Neural progenitor cell (in vitro differentiated cells): ENCODE measurements around the gene C1QC. TPM values are rescaled to one million over a fixed set of nuclear protein-coding genes. Genes with fewer than 3 reads are reported as not detected.

Source experiments
- DNase-seq: peaks from one replicate; pipeline ENCODE4 v3.0.0-alpha.2; 2016; ENCODE audit warnings: low spot score
- H2AFZ ChIP-seq: fragments of 200-600 bp; sonication (generic); replicated peaks from 2 replicates; pipeline ENCODE4 v1.6.1; 2016; ENCODE audit warnings: antibody characterized with exemption
- H3F3A ChIP-seq: fragments of 200-600 bp; sonication (generic); 2 replicates; pipeline ENCODE4 v1.6.1; 2016; ENCODE audit warnings: antibody characterized with exemption, low read depth
- H3K27ac ChIP-seq: fragments of 200-600 bp; sonication (generic); 2 replicates; pipeline ENCODE4 v1.5.1; 2016; ENCODE audit warnings: mild to moderate bottlenecking
- H3K27me3 ChIP-seq: fragments of 200-600 bp; sonication (generic); 2 replicates; pipeline ENCODE4 v1.6.1; 2016; ENCODE audit warnings: mild to moderate bottlenecking, moderate library complexity
- H3K36me3 ChIP-seq: fragments of 200-600 bp; sonication (generic); 2 replicates; pipeline ENCODE4 v1.5.1; 2016
- H3K4me1 ChIP-seq: fragments of 200-600 bp; sonication (generic); 2 replicates; pipeline ENCODE4 v1.6.1; 2016; ENCODE audit warnings: mixed run types
- H3K4me2 ChIP-seq: fragments of 200-600 bp; sonication (generic); 2 replicates; pipeline ENCODE4 v1.6.1; 2016
- H3K4me3 ChIP-seq: fragments of 200-600 bp; sonication (generic); 2 replicates; pipeline ENCODE4 v1.5.1; 2016
- H3K79me2 ChIP-seq: fragments of 200-600 bp; sonication (generic); 2 replicates; pipeline ENCODE4 v1.6.1; 2016; ENCODE audit warnings: low read depth
- H3K9ac ChIP-seq: fragments of 200-600 bp; sonication (generic); 2 replicates; pipeline ENCODE4 v1.6.1; 2016
- H3K9me3 ChIP-seq: fragments of 200-600 bp; sonication (generic); 2 replicates; pipeline ENCODE4 v1.5.1; 2016; ENCODE audit warnings: low read depth
- H4K20me1 ChIP-seq: fragments of 200-600 bp; sonication (generic); 2 replicates; pipeline ENCODE4 v1.6.1; 2016; ENCODE audit warnings: low read depth
- H3K27ac Mint-ChIP-seq: 3 replicates; pipeline ENCODE4 v1.8.0; 2021; ENCODE audit warnings: mixed read lengths
- H3K27me3 Mint-ChIP-seq: 2 replicates; pipeline ENCODE4 v1.8.0; 2022; ENCODE audit warnings: low read depth, mild to moderate bottlenecking, inconsistent platforms, moderate library complexity, mixed read lengths; ENCODE audit not compliant: insufficient read depth
- H3K36me3 Mint-ChIP-seq: 3 replicates; pipeline ENCODE4 v1.8.0; 2021; ENCODE audit warnings: mixed read lengths
- H3K4me1 Mint-ChIP-seq: 3 replicates; pipeline ENCODE4 v1.8.0; 2021; ENCODE audit warnings: mixed read lengths
- H3K4me3 Mint-ChIP-seq: 3 replicates; pipeline ENCODE4 v1.8.0; 2021; ENCODE audit warnings: mild to moderate bottlenecking, moderate library complexity, mixed read lengths
- H3K9me3 Mint-ChIP-seq: 3 replicates; pipeline ENCODE4 v1.8.0; 2020; ENCODE audit warnings: mixed read lengths
- CTCF ChIP-seq: fragments of 200-600 bp; sonication (generic); IDR thresholded peaks from 2 replicates; pipeline ENCODE4 v1.5.1; 2017; ENCODE audit warnings: antibody characterized with exemption, mild to moderate bottlenecking
- EZH2 ChIP-seq: fragments of 200-600 bp; sonication (generic); IDR thresholded peaks from 2 replicates; pipeline ENCODE4 v1.6.1; 2017; ENCODE audit warnings: antibody characterized with exemption, mild to moderate bottlenecking, moderate library complexity
- EZH2phosphoT487 ChIP-seq: fragments of 200-600 bp; sonication (generic); IDR thresholded peaks from 2 replicates; pipeline ENCODE4 v1.6.1; 2017; ENCODE audit warnings: antibody characterized with exemption
- total RNA-seq: library from RNA; depleted of rRNA; stranded (reverse); fragments of >200 nt; gene quantifications from 2 replicates; pipeline ENCODE4 v1.2.3, GENCODE V29; 2015; ENCODE audit warnings: low replicate concordance

Gene C1QC
- total RNA-seq, 1 donor from 2014 or later: not detected

GRCh38 chr1:22641247-22641646 lies 2.2 kb upstream of the C1QC start:
- Mint-ChIP-seq H3K36me3 (no peaks in the 10 kb centered on the region), H3K4me3 (no peak overlapping the region), H3K9me3 (no peaks in the 10 kb centered on the region), H3K27me3 (peaks cover 22% of the 10 kb centered on the region), H3K4me1 (peaks cover 4% of the 10 kb centered on the region), H3K27ac (no peak overlapping the region)
- Histone ChIP-seq H3K27me3 (no peaks in the 10 kb centered on the region), H3K27ac (no peak overlapping the region), H4K20me1 (no peaks in the 10 kb centered on the region), H3F3A (no peaks in the 10 kb centered on the region), H3K79me2 (no peaks in the 10 kb centered on the region), H2AFZ (no peak overlapping the region), H3K36me3 (no peaks in the 10 kb centered on the region), H3K4me2 (no peak overlapping the region), H3K9me3 (no peaks in the 10 kb centered on the region), H3K4me3 (no peak overlapping the region), H3K4me1 (no peaks in the 10 kb centered on the region), H3K9ac (no peak overlapping the region)
- TF ChIP-seq EZH2: no peak
- no peak for TF ChIP-seq EZH2phosphoT487
- no peak for TF ChIP-seq CTCF
- no peak for DNase-seq

GRCh38 chr1:22641906-22642636 lies 1.4 kb upstream of the C1QC start:
- Histone ChIP-seq H4K20me1 (no peaks in the 10 kb centered on the region), H3K4me2 (no peak overlapping the region), H3K27ac (no peak overlapping the region), H3K27me3 (no peaks in the 10 kb centered on the region), H3K79me2 (no peaks in the 10 kb centered on the region), H3K9ac (no peak overlapping the region), H2AFZ (no peak overlapping the region), H3K36me3 (no peaks in the 10 kb centered on the region), H3F3A (no peaks in the 10 kb centered on the region), H3K9me3 (no peaks in the 10 kb centered on the region), H3K4me3 (no peak overlapping the region), H3K4me1 (no peaks in the 10 kb centered on the region)
- Mint-ChIP-seq H3K36me3 (no peaks in the 10 kb centered on the region), H3K27me3 (peaks cover 22% of the 10 kb centered on the region), H3K4me1 (peaks cover 4% of the 10 kb centered on the region), H3K27ac (no peak overlapping the region), H3K4me3 (no peak overlapping the region), H3K9me3 (no peaks in the 10 kb centered on the region)
- peak; percentile 88 for DNase-seq
- TF ChIP-seq CTCF: peak; percentile 95
- no peak for TF ChIP-seq EZH2

- Histone ChIP-seq H2AFZ (no peak overlapping the region), H3K4me3 (no peak overlapping the region), H3K4me2 (no peak overlapping the region), H3K9ac (no peak overlapping the region), H3K27me3 (no peaks in the 10 kb centered on the region), H3K9me3 (no peaks in the 10 kb centered on the region), H3K4me1 (no peaks in the 10 kb centered on the region), H3K27ac (no peak overlapping the region), H3K79me2 (no peaks in the 10 kb centered on the region), H3F3A (no peaks in the 10 kb centered on the region), H3K36me3 (no peaks in the 10 kb centered on the region), H4K20me1 (no peaks in the 10 kb centered on the region)
- TF ChIP-seq EZH2 (no peak), EZH2phosphoT487 (no peak), CTCF (no peak)
- Mint-ChIP-seq H3K27me3 (peaks cover 14% of the 10 kb centered on the region), H3K4me3 (no peak overlapping the region), H3K27ac (no peak overlapping the region), H3K9me3 (no peaks in the 10 kb centered on the region), H3K36me3 (no peaks in the 10 kb centered on the region), H3K4me1 (peaks cover 4% of the 10 kb centered on the region)
- DNase-seq: no peak
Observed at GRCh38 chr1:22643928-22644327, 495 bp downstream of the C1QC start.
